PFSK-1 (cell line): ENCODE data around the gene FAM120B.

Source experiments
- POLR2AphosphoS5 ChIP-seq: IDR thresholded peaks from 2 replicates; pipeline ENCODE4 v1.6.1; 2012; ENCODE audit warnings: low read depth, mild to moderate bottlenecking, control low read depth, low read length, moderate library complexity
- SIN3A ChIP-seq: IDR thresholded peaks from 2 replicates; pipeline ENCODE4 v1.6.1; 2012; ENCODE audit warnings: mild to moderate bottlenecking, low read length, moderate library complexity, borderline replicate concordance; ENCODE audit not compliant: insufficient read depth
- TAF1 ChIP-seq: IDR thresholded peaks from 2 replicates; pipeline ENCODE4 v1.6.1; 2012; ENCODE audit warnings: low read length, control low read depth, borderline replicate concordance; ENCODE audit not compliant: insufficient read depth

DNA sequence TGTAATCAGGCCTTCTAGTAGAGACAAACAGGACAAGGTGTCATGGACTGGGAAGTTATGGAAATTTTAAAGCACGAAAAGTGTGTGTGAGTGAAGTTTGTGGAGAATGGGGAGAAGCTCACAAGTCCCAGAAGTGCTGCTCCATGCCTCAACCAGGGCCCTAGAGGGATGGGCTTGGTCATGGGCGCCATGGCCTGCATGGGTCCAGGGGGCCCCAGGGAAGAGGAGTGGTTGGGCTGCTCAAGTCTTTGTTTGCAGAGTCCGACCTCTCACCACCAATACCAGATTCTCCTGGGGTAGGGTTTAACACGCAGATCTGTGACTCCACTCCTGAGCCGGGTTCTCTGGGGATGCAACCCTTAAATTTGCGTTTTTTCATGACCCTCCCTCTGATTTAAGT, 88.4 kb downstream of the FAM120B start:
- TF ChIP-seq SIN3A, result no peak
- TF ChIP-seq POLR2AphosphoS5, result no peak
- TF ChIP-seq TAF1, result no peak
